Calu3 (cell line): ENCODE data around the gene MAP6. TPM values are rescaled to one million over a fixed set of nuclear protein-coding genes. Genes with fewer than 3 reads are reported as not detected.

Source experiments
- BruUV-seq: library from RNA; stranded (reverse); fragments of 400-500 nt; replicated peaks from 2 replicates; lab custom pipeline; 2021; lab: Mats Ljungman, UMichigan
- CTCF ChIA-PET: fragments of 300-600 bp; sonication (Branson Sonifier 250); formaldehyde crosslinking; loops from one replicate; lab custom pipeline; 2022; ENCODE audit warnings: antibody characterized with exemption; lab: Charles Lee
- DNase-seq: peaks from one replicate; pipeline ENCODE4 v3.0.0; 2022
- H3K27ac Mint-ChIP-seq: one replicate; pipeline ENCODE4 v1.8.0; 2022; ENCODE audit warnings: mixed read lengths; ENCODE audit not compliant: unreplicated experiment
- H3K27me3 Mint-ChIP-seq: one replicate; pipeline ENCODE4 v1.8.0; 2022; ENCODE audit warnings: mixed read lengths; ENCODE audit not compliant: unreplicated experiment
- H3K36me3 Mint-ChIP-seq: one replicate; pipeline ENCODE4 v1.8.0; 2022; ENCODE audit warnings: mild to moderate bottlenecking, moderate library complexity, mixed read lengths; ENCODE audit not compliant: insufficient read depth, unreplicated experiment
- H3K4me1 Mint-ChIP-seq: one replicate; pipeline ENCODE4 v1.8.0; 2022; ENCODE audit warnings: mild to moderate bottlenecking, low read depth, mixed read lengths; ENCODE audit not compliant: unreplicated experiment
- H3K4me3 Mint-ChIP-seq: one replicate; pipeline ENCODE4 v1.8.0; 2022; ENCODE audit warnings: mild to moderate bottlenecking, low read depth, moderate library complexity, mixed read lengths; ENCODE audit not compliant: unreplicated experiment
- H3K9me3 Mint-ChIP-seq: one replicate; pipeline ENCODE4 v1.8.0; 2022; ENCODE audit warnings: low read depth, mixed read lengths; ENCODE audit not compliant: unreplicated experiment
- intact Hi-C: fragments of 100-400 bp; cut with micrococcal nuclease; formaldehyde crosslinking; loops from one replicate; pipeline ENCODE4 v1.10.0; 2022; ENCODE audit not compliant: unreplicated experiment
- total RNA-seq: library from RNA; stranded (reverse); gene quantifications from 2 replicates; pipeline ENCODE4 v1.2.3, GENCODE V29; 2022
- TF ChIP-seq, protein P1 (sequence below): fragments of 200-600 bp; IDR thresholded peaks from one replicate; pipeline ENCODE4 v1.8.0; 2022; ENCODE audit warnings: antibody characterized with exemption; ENCODE audit not compliant: unreplicated experiment

The MAP6 gene
- total RNA-seq, 1 experiment from 2014 or later, result not detected

DNA sequence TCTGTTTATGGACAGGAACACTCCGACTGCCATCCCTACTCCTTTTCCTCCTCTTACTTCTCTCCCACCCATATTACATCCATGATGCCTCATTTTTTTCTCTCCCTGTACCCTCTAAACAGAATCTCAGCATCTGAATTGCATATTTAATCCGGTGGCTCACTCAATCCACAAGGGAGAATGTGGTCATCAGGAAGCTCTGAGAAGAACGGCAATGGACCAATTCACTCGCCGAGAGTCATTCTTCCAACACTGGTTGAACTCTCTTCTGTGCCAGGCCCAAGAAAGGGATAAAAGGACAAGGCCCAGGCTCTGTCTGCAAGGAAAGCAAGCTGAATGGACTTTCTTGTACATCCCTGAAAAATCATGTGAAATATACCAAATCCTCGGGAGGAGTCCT lies 15.9 kb downstream of the MAP6 start:
- DNase-seq, result no peak
- H3K36me3 Mint-ChIP-seq, result no peaks in the 10 kb centered on the region
- H3K4me1 Mint-ChIP-seq, result peaks cover 6% of the 10 kb centered on the region
- H3K27ac Mint-ChIP-seq, result no peak overlapping the region
- intact Hi-C loops, result no loop called here
- H3K4me3 Mint-ChIP-seq, result no peak overlapping the region
- no TSS peak for BruUV-seq
- H3K9me3 Mint-ChIP-seq, result no peaks in the 10 kb centered on the region
- CTCF ChIA-PET, result interaction anchor here (0.5 kb wide), 1 partner anchor 1147 kb away, joined by 6 read pairs; no protein-coding TSS in a partner anchor
- peaks cover 60% of the 10 kb centered on the region for H3K27me3 Mint-ChIP-seq
- TF ChIP-seq, protein P1, sequence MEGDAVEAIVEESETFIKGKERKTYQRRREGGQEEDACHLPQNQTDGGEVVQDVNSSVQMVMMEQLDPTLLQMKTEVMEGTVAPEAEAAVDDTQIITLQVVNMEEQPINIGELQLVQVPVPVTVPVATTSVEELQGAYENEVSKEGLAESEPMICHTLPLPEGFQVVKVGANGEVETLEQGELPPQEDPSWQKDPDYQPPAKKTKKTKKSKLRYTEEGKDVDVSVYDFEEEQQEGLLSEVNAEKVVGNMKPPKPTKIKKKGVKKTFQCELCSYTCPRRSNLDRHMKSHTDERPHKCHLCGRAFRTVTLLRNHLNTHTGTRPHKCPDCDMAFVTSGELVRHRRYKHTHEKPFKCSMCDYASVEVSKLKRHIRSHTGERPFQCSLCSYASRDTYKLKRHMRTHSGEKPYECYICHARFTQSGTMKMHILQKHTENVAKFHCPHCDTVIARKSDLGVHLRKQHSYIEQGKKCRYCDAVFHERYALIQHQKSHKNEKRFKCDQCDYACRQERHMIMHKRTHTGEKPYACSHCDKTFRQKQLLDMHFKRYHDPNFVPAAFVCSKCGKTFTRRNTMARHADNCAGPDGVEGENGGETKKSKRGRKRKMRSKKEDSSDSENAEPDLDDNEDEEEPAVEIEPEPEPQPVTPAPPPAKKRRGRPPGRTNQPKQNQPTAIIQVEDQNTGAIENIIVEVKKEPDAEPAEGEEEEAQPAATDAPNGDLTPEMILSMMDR, result no peak

DNA sequence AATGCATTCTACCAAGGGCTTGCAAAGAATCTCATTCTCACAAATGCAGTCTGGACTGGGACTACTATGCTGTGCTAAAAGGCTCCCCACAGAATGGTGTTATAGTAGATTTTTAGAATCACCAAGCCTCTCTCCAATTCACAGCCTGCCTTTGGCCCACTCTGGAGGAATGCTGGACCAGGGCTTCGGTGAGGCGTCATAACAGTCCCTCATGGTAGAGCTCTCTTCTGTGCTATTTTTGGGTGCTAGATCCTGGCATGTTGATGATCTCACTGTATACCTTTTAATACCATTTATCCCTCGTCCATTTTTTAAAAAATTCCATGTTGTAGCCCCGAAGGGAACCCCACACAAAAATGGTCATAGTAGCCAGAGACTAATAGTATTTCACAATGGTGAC lies 17.6 kb downstream of the MAP6 start:
- Mint-ChIP-seq H3K9me3 (no peaks in the 10 kb centered on the region), H3K27ac (no peak overlapping the region), H3K4me3 (no peak overlapping the region), H3K4me1 (peaks cover 6% of the 10 kb centered on the region), H3K36me3 (no peaks in the 10 kb centered on the region), H3K27me3 (peaks cover 47% of the 10 kb centered on the region)
- TF ChIP-seq, protein P1, result no peak
- intact Hi-C loops, result no loop called here
- no peak for DNase-seq
- no TSS peak for BruUV-seq
- CTCF ChIA-PET, result interaction anchor here (1.0 kb wide), 1 partner anchor 24 kb away, joined by 3 read pairs; no protein-coding TSS in a partner anchor

GRCh38 chr11:75650167-75650723 lies 18.6 kb downstream of the MAP6 start:
- H3K36me3 Mint-ChIP-seq, result no peaks in the 10 kb centered on the region

GRCh38 chr11:75644946-75645345 lies 23.9 kb downstream of the MAP6 start:
- no peak for DNase-seq
- intact Hi-C loops, result no loop called here
- TF ChIP-seq, protein P1, result no peak
- H3K4me1 Mint-ChIP-seq, result no peaks in the 10 kb centered on the region
- no TSS peak for BruUV-seq
- no peak overlapping the region for H3K27ac Mint-ChIP-seq
- H3K9me3 Mint-ChIP-seq, result no peaks in the 10 kb centered on the region
- CTCF ChIA-PET, result no interaction called here
- no peaks in the 10 kb centered on the region for H3K36me3 Mint-ChIP-seq
- no peak overlapping the region for H3K4me3 Mint-ChIP-seq
- peaks cover 40% of the 10 kb centered on the region for H3K27me3 Mint-ChIP-seq

More at GRCh38 chr11:75650167-75650723, 18.6 kb downstream of the MAP6 start:
- DNase-seq, result no peak
- H3K27ac Mint-ChIP-seq, result no peak overlapping the region
- CTCF ChIA-PET, result interaction anchor here (1.0 kb wide), 1 partner anchor 23 kb away, joined by 3 read pairs; no protein-coding TSS in a partner anchor
- H3K9me3 Mint-ChIP-seq, result no peaks in the 10 kb centered on the region
- intact Hi-C loops, result no loop called here
- TF ChIP-seq, protein P1, result no peak
- H3K27me3 Mint-ChIP-seq, result peaks cover 47% of the 10 kb centered on the region
- H3K4me3 Mint-ChIP-seq, result no peak overlapping the region
- BruUV-seq, result no TSS peak
- H3K4me1 Mint-ChIP-seq, result peaks cover 6% of the 10 kb centered on the region
